Endothelial cell of umbilical vein (primary cell): ENCODE data around the gene MALAT1.

Experiments
- EZH2 ChIP-seq: IDR thresholded peaks from 2 replicates; pipeline ENCODE4 v1.6.1; 2012; ENCODE audit warnings: borderline replicate concordance, low read depth, mild to moderate bottlenecking, moderate library complexity, low read length, inconsistent platforms; ENCODE audit not compliant: severe bottlenecking
- FOS ChIP-seq: IDR thresholded peaks from 2 replicates; pipeline ENCODE4 v1.6.1; 2011; ENCODE audit warnings: mild to moderate bottlenecking, low read length, moderate library complexity, borderline replicate concordance; ENCODE audit not compliant: insufficient read depth
- JUN ChIP-seq: IDR thresholded peaks from 2 replicates; pipeline ENCODE4 v1.6.1; 2011; ENCODE audit warnings: borderline replicate concordance, low read depth; ENCODE audit not compliant: insufficient read length, insufficient read depth
- MYC ChIP-seq: IDR thresholded peaks from one replicate; pipeline ENCODE4 v1.6.1; 2011; ENCODE audit warnings: mild to moderate bottlenecking, low read depth, low read length
- POLR2A ChIP-seq: IDR thresholded peaks from 2 replicates; pipeline ENCODE4 v1.6.1; 2012; ENCODE audit warnings: low read depth, mild to moderate bottlenecking, control low read depth, low read length
- POLR2AphosphoS5 ChIP-seq: IDR thresholded peaks from 2 replicates; pipeline ENCODE4 v1.6.1; 2012; ENCODE audit warnings: low read depth, mild to moderate bottlenecking, control low read depth, low read length, moderate library complexity; ENCODE audit not compliant: insufficient read depth
- TF ChIP-seq, protein P1 (sequence below), 2 donors: IDR thresholded peaks; 1 replicate in 1 of 2; 2 replicates in 1 of 2; pipeline ENCODE4 v1.5.1; 2011; ENCODE audit warnings: low read length in 2 of 2, mild to moderate bottlenecking in 2 of 2, moderate library complexity in 2 of 2, control low read depth in 1 of 2, inconsistent platforms in 1 of 2, low read depth in 1 of 2; ENCODE audit not compliant: insufficient read depth in 1 of 2; ENCODE audit errors: extremely low read depth in 1 of 2
- TF ChIP-seq, protein P2 (sequence below): IDR thresholded peaks from 2 replicates; pipeline ENCODE4 v1.6.1; 2011; ENCODE audit not compliant: insufficient read depth, insufficient read length

DNA sequence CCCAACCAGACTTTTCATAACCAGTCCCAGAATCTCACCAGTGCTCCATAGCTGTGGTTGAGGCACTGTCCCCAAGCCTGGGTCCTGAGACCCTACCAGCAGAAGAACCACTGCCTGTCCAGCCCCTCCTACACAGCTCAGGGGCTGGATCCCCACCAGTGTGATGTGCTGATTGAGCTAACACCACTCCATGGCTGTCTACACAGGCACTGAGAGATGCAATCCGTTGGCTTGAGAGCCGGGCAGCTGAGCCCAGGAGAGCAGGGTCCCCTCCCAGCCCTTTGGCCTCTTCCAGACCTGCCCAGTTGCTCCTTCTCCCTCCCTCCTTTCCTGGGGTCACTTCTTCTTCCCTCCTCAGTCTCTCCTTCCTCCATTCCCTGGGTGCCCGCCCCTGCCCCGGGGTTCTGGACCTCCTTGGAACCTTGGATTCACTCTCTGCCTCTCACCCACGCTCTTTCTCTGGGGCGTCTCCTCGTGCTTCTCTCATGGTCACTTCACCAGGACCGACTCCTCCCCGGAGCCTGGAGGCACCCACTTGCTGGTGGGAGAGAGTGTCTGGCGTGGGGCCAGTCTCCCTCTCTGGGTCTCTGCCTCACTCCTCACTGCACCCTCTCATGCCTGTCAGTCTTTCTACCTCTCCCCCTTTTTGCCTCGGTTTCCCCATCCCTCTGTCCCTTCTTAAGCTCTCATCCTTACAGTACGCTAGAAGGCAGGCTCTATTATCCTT, 25.3 kb downstream of the MALAT1 start:
- TF ChIP-seq, protein P1, sequence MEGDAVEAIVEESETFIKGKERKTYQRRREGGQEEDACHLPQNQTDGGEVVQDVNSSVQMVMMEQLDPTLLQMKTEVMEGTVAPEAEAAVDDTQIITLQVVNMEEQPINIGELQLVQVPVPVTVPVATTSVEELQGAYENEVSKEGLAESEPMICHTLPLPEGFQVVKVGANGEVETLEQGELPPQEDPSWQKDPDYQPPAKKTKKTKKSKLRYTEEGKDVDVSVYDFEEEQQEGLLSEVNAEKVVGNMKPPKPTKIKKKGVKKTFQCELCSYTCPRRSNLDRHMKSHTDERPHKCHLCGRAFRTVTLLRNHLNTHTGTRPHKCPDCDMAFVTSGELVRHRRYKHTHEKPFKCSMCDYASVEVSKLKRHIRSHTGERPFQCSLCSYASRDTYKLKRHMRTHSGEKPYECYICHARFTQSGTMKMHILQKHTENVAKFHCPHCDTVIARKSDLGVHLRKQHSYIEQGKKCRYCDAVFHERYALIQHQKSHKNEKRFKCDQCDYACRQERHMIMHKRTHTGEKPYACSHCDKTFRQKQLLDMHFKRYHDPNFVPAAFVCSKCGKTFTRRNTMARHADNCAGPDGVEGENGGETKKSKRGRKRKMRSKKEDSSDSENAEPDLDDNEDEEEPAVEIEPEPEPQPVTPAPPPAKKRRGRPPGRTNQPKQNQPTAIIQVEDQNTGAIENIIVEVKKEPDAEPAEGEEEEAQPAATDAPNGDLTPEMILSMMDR (IDR thresholded peaks at IDR 0.05; ENCODE audit: extremely low read depth in 1 of 2, insufficient read depth in 1 of 2, low read depth in 1 of 2, low read length in 2 of 2) = no peak
- TF ChIP-seq POLR2A = no peak
- no peak for TF ChIP-seq POLR2AphosphoS5
- no peak for TF ChIP-seq EZH2
- TF ChIP-seq, protein P2, sequence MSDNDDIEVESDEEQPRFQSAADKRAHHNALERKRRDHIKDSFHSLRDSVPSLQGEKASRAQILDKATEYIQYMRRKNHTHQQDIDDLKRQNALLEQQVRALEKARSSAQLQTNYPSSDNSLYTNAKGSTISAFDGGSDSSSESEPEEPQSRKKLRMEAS = no peak
- no peak for TF ChIP-seq MYC
- no peak for TF ChIP-seq FOS
- no peak for TF ChIP-seq JUN
